Anterior cingulate cortex (tissue), 58 donors: ENCODE results near the gene S100A8.
"Not testable (repeated sequence)": the region's sequence is repeated elsewhere in the genome, so short reads cannot be mapped to it uniquely, and the experiment has no call there.

ENCODE experiments used
- DNase-seq, 58 donors: peaks; one replicate each; lab custom pipeline; 2025; lab: John Stamatoyannopoulos, UW

Gene S100A8

DNA sequence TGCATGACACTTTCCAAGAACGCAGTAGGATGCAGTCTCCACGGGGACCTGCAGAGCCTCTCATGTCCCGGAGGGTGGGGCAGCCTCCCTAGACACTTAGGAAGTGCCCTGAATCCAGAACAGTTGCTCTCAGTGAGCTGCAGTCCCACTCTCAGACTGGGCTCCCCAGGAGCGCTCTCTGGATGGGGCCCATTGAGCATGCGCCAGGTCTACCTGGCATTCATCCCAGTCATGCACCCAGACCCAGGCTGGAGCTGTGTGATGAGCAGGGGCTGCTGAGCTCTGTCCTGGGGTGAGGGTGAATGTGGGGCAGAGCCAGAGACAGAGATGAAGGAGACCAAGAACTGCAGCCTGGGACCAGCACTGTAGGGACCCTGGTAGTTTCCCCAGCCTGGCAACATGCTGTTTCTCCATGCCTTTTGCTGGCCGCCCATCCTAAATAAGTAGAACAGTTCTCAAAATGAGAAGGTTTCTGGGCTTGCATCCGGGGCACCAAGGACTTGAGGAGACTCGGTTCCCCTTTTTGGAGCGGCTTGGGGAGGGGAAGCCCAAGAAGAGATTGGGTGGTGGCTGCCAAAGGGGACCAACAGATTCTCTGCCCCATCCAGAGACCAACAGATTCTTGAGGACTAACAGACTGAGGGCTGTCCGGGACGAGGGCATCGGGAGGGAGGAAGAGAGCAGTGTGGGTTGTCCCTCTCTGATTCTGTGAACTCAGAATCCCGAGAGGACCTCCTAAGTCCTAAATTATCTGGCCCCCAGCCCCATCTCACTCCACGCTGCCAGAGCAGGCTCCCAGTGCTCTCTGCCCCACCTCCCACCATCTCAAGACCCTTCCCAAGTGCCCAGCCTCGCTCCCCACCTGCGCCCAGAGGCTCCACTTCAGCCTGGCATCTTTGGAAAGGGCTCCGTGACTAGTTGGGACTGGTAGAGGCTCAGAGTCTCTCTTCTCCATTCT lies 41.2 kb downstream of the S100A8 start:
- DNase-seq, result no peak

DNA sequence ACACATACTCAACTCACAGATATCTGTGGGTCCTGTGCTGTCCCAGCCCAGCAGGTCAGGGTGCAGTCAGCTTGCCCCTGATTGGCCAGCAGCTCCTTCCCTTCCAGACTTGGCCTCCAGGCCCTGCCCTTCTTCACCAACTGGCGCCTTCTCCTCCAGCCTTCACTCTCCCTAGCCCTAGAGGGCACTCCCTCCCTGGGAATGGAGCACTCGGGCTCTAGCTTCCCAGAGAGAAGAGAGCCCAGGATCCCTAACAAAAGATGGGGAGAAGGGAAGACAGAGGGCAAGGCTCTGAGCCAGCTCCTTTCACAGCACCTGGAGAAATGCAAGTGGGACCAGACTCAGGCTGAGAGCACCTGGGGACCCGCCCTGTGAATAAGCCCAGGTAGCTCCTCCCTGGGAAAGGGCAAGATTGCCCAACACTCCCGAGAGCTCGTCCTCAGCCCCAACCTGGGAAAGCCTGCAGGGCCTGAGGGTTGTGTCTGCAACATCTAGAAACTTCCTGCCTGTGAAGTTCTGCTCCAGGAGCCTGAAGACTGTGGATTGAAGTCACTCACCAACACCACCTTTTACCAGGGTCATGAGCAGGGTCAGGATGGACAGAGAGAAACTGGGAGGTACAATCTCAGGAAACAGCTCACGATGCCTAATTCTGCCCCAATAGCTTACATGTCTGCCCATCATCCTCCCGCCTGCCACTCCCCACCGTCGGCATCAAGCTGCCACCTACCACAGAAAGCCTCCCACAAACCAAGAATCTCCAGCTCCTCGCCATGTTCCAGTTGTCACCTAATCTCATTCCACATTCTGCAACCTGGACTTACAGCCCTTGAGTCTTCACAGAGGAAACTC lies 42.1 kb downstream of the S100A8 start, which contains the start of gene PGLYRP4:
PGLYRP4 (minus strand) TSS at position 331 of the 852 bp plus-strand sequence. CDS start 909 bp downstream, outside the sequence.
- no peak for DNase-seq

DNA sequence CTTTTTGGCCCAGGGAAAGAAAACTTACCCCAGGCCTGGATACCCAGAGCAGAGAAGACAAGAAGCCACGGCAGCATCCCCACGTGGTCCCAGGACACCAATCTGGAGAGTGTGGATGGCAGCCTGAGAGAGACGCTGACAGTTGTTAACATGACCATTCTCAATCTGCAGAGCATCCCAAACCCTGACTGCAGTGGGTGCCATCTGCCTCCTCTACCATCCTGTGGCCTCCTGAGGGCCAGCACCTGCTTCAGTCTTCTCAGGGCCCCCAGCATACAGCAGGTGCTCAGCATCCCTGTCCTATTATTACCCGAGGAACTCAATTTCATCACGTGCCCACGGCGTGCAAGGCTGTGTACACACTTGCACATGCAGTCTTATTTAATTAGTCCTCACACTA lies 43.0 kb downstream of the S100A8 start:
- DNase-seq, result no peak

DNA sequence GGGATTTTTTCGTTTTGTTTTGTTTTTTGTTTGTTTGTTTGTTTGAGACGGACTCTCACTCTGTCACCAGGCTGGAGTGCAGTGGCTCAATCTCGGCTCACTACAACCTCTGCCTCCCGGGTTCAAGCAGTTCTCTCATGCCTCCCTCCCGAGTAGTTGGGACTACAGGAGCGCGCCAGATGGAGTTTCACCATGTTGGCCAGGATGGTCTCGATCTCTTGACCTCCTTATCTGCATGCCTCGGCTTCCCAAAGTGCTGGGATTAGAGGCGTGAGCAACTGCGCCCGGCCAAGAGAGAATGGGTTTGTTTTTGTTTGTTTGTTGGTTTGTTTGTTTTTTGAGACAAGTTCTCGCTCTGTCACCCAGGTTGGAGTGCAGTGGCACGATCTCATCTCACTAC lies 43.8 kb downstream of the S100A8 start:
- not testable (repeated sequence) for DNase-seq

DNA sequence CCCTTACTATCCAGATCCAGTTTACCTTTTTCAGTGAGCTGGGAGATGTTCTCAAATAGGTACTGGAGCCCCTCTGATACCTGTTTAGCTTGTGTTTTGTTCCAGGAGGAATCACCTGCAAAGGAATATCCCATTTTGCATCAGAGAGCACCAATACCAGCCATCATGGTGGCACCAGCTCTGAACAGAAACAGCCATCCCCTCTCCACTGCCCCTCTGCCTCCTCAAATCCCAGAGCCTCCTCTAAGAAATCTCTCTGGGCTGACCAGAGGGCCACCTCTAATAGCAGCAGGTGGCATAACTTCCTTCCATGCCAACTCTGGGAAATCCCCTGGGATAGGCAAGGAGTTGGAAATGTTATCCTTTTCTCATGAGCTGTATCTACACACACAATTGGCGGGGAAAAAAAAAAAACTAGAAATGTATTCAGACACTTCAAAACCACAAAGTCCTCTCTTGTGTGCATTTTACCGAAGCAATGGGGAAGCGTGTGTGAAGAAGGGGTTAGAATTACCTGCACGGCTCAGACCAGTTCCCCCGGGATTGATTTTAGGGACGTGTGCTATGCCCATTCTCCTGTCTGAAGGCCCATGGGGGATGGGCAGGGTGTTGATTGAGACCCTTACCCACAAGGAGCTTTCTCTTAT lies 44.7 kb downstream of the S100A8 start:
- no peak for DNase-seq

DNA sequence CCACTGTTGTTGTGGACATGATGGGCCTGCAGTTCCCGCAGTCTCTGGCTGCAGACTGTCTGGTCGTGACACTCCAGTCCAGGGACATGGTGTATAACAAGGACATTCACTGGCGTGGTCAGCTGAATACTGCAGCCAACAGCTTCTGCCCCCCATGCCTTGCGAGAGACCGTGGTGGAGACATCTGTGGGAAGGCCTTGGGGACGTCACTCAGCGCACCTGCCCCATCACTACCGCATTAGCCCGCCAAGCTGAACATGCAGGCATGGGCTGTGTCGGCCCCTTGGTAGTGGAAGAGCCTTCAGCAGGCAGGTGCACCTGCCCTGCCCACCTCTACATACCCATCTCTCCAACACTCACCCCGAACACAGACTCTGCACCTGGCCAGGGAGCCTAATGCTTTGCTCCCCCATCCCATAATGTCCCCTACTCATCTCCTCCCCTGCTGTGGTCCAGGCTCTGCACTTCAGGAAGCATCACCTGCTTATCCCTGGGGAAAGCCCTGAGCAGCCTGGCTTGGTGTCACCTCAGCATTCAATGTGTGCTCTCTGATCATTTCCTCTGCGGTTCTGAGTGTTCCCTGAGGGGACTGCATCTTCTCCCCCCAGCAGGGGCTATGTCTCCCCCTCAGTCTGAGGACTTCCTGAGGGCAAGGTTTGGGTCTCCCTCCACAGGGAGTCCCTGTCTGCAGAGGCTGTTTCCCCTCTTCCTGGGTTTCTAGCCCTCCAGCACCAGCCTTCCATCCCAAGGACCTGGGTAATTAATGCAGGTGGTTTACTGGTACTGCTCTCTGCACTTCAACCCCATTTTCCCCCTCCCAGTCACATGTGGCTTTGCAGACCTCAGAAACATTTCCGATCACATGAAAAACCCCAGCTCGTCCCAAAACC lies 45.4 kb downstream of the S100A8 start:
- DNase-seq, result no peak

DNA sequence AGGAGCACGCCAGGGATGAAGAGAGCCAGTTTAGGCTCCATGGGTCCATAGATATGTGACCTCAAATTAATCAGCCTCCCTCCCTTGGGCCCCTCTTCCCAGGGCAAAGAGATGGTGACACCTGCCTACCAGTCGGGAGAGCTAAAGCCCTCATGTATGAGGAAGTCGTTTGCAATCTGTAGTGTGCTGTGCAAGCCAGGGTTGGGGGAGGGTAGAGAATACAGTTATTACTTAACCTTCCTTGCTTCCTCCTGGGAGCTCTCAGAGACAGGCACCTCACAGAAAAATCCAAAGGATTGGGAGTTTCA lies 46.2 kb downstream of the S100A8 start:
- no peak for DNase-seq

DNA sequence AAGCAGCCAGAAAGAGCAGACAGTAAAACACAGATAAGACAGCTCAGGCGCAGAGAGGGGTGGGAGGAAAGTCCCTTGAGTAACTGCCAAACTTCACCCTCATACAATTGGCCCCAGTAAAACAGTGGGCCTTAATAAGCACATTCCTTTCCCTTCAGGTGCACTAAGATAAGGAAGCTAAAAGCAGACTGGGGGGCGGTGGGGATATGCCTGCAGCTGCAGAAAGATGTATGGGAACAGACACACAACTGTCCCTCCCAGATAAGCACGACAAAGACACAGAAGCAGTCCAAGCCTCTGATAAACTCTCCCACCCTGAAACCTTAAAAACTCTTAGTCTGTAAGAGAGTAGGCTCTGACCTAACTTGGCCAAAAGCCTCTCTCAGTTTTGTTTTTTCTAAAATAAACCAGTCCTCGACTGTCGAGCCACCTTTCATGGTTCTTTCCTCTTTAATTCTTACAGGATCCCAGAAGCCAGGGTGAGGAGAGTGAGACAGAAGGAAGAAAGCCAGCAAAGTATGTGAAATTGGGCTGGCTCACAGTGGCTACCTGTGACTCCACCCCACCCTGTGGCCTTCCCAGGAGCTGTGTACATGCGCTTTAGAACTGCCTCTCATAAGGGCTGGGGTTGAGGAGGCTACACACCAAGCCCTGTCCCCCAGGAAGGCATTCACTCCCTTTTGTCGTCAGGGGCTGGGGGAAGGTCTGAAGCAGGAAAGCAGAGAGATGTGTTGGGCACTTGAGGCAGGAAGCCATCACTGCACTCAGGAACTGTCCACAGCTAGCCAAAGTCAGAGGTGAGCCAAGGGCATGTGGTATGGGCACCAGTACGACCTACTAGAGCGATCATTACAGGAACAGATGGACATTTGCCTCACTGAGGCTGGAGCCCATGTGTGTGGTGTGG lies 46.8 kb downstream of the S100A8 start:
- DNase-seq, result no peak

DNA sequence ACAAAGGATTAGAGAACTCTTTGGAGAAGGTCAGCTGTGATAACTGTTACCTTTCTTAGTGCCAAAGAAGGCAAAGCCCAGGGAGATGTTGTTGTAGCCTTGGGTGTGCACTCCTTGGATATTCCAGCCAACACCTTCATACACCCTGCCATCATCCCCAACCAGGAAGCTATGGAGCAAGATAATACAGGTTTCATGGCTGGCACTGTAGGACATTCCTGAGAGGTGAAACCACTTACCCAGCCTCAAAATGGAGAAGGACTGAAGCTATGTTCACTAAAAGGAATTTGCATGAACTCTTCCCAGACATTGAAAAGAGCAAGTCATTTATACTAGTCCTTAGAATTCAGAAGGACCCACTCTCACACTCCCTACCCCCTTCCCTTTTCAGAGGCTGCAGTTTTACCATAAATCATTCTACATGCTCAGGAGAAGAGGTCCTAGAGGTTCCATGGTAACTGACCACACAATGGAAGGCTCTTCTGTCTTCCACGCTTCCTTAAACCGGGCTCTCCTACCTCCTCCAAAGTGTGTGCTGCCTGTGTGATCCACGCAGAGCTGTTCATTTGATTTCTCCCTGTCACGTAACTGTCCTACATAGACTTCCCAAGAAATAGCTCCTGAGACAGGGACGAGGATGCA lies 47.7 kb downstream of the S100A8 start:
- no peak for DNase-seq

DNA sequence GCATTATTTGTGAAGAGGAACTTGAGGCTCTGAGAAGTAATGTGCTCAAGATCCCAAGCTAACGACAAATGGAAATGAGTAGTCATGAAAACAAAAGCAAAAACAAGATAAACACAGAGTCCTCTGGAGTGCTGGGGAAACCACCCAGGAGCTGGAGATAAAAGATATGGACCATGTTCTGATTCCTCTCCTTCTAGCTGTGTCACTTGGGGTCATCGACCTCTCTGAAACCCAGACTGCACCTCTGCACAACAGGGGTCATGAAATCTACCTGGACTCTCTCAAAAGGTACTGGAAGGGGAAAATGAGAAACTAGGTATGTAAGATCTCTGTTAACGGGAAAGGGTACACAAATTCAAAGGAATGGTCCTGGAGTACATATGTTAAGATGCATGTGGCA lies 48.7 kb downstream of the S100A8 start:
- DNase-seq, result no peak

DNA sequence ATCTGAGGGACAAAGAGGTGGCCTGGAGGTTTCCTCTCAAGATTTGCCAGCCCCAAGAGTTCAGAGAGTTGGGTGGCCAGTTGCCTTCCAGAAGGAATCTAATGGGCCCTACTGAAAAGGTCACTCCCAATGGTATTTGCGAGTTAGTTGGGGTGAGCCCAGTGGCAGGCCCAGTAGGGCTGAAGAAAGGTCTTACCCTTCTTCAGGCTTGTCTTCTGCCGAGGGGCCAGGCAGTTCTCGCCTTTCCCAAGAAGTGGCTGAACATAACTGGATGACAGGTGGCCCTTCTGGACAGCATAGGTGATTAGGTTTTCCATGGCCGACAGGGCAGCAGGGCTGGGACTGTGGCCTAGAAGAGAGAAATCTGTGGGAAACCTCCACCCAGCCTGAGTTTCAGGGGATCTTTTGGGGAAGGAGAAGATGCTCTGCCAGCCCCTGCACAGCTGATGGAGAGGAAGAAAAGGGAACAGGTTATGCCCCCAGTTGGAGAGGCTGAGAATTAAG lies 49.4 kb downstream of the S100A8 start:
- DNase-seq, result no peak

DNA sequence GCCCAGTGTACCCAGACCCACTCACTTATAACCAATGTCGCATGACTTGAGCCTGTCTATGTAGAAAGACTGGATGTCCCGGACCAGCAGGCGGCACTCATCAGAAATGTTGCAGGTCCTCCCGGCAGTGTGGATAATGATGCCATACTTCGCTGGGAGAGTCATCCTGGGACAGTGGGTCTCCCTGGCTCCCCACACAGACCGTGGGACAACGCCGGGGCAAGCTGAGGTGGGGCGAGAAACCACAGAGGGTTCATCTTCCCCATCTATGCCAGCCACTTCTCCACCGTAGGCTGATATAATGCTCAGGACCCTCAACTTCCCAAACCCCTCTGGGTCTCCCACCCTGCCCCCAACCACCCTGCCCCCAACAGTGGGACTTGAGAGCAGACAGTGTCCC lies 50.5 kb downstream of the S100A8 start:
- DNase-seq, result no peak
